ENCODE results near the gene FAM193B. TPM values are rescaled to one million over a fixed set of nuclear protein-coding genes. Genes with fewer than 3 reads are reported as not detected.

Gene FAM193B
- polyA plus RNA-seq, 1 experiment: 31.9 TPM

- TF ChIP-seq, protein P1, sequence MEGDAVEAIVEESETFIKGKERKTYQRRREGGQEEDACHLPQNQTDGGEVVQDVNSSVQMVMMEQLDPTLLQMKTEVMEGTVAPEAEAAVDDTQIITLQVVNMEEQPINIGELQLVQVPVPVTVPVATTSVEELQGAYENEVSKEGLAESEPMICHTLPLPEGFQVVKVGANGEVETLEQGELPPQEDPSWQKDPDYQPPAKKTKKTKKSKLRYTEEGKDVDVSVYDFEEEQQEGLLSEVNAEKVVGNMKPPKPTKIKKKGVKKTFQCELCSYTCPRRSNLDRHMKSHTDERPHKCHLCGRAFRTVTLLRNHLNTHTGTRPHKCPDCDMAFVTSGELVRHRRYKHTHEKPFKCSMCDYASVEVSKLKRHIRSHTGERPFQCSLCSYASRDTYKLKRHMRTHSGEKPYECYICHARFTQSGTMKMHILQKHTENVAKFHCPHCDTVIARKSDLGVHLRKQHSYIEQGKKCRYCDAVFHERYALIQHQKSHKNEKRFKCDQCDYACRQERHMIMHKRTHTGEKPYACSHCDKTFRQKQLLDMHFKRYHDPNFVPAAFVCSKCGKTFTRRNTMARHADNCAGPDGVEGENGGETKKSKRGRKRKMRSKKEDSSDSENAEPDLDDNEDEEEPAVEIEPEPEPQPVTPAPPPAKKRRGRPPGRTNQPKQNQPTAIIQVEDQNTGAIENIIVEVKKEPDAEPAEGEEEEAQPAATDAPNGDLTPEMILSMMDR (IDR thresholded peaks at IDR 0.05; ENCODE audit: insufficient read depth, low read depth, low read length): no peak
- no peak for DNase-seq (ENCODE audit: low read depth)
- H3K36me3 ChIP-seq (ENCODE audit: control insufficient read depth, insufficient read depth, low read length): peaks cover 43% of the 10 kb centered on the region
- ChIA-PET POLR2A (no interaction called here), CTCF (interaction anchor here (1.0 kb wide), 1 partner anchor 13 kb away, joined by 5 read pairs; no protein-coding TSS in a partner anchor)
- no peaks in the 10 kb centered on the region for H3K27me3 ChIP-seq (ENCODE audit: control insufficient read depth, insufficient read depth, low read length)
- H3K4me3 ChIP-seq (ENCODE audit: low read depth, low read length): no peak overlapping the region
Measured at GRCh38 chr5:177514541-177514940, 39.8 kb downstream of the FAM193B start.

GRCh38 chr5:177513500-177513899 lies 40.9 kb downstream of the FAM193B start:
- DNase-seq (ENCODE audit: low read depth): no peak
- ChIA-PET CTCF (no interaction called here), POLR2A (no interaction called here)
- no peak overlapping the region for H3K4me3 ChIP-seq (ENCODE audit: low read depth, low read length)
- peaks cover 41% of the 10 kb centered on the region for H3K36me3 ChIP-seq (ENCODE audit: control insufficient read depth, insufficient read depth, low read length)
- TF ChIP-seq, protein P1 (IDR thresholded peaks at IDR 0.05; ENCODE audit: insufficient read depth, low read depth, low read length): no peak
- no peaks in the 10 kb centered on the region for H3K27me3 ChIP-seq (ENCODE audit: control insufficient read depth, insufficient read depth, low read length)

DNA sequence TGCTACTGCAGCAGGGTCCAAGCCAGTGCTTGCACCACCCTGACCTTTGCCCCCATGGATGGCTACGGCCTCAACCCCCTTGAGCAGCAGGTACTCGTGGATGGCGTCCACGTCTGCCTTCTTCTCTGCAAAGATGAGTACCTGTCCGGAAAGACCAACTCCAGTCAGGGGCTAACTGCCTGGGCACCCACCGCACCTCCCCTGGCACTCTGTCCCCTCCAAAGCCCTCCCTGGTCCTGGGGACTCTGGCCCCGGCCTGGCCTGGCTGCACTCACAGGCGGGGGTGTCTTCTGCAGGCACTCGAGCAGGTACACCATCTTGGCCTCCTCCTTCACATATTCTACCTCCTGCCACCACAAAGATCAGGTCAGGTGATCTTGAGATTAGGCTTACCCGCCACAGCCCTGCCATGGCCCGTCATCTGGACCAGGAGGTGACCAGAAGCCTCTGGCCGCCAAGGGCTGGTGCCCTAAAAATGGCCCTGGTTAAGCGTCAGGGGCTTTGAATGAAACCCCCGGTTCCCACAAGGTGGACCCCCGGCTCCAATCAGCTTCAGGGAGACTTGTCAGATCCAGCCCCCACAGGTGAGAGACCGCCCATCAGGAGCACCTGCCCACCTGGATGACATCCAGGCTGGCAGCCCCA lies 41.5 kb downstream of the FAM193B start:
- no peak for DNase-seq (ENCODE audit: low read depth)
- POLR2A ChIA-PET: no interaction called here
- TF ChIP-seq, protein P1 (IDR thresholded peaks at IDR 0.05; ENCODE audit: insufficient read depth, low read depth, low read length): no peak
- no peaks in the 10 kb centered on the region for H3K27me3 ChIP-seq (ENCODE audit: control insufficient read depth, insufficient read depth, low read length)
- CTCF ChIA-PET: interaction anchor here (1.1 kb wide), 1 partner anchor 108 kb away, joined by 3 read pairs; no protein-coding TSS in a partner anchor
- peaks cover 41% of the 10 kb centered on the region for H3K36me3 ChIP-seq (ENCODE audit: control insufficient read depth, insufficient read depth, low read length)
- H3K4me3 ChIP-seq (ENCODE audit: low read depth, low read length): no peak overlapping the region

GRCh38 chr5:177511796-177512675 lies 42.3 kb downstream of the FAM193B start:
- Histone ChIP-seq H3K4me3 (ENCODE audit: low read depth, low read length) (no peak overlapping the region), H3K36me3 (ENCODE audit: control insufficient read depth, insufficient read depth, low read length) (peaks cover 41% of the 10 kb centered on the region), H3K27me3 (ENCODE audit: control insufficient read depth, insufficient read depth, low read length) (no peaks in the 10 kb centered on the region)
- CTCF ChIA-PET: interaction anchor here (1.1 to 3.6 kb wide), 2 partner anchors 11 to 108 kb away, joined by 3 to 26 read pairs; no protein-coding TSS in a partner anchor
- POLR2A ChIA-PET: no interaction called here
- TF ChIP-seq, protein P1 (IDR thresholded peaks at IDR 0.05; ENCODE audit: insufficient read depth, low read depth, low read length): no peak
- DNase-seq (ENCODE audit: low read depth): no peak

GRCh38 chr5:177511181-177511580 lies 43.2 kb downstream of the FAM193B start:
- no peak overlapping the region for H3K4me3 ChIP-seq (ENCODE audit: low read depth, low read length)
- TF ChIP-seq, protein P1 (IDR thresholded peaks at IDR 0.05; ENCODE audit: insufficient read depth, low read depth, low read length): no peak
- POLR2A ChIA-PET: no interaction called here
- H3K27me3 ChIP-seq (ENCODE audit: control insufficient read depth, insufficient read depth, low read length): no peaks in the 10 kb centered on the region
- CTCF ChIA-PET: interaction anchor here (0.8 to 3.6 kb wide), 2 partner anchors 10 to 20 kb away, joined by 3 to 26 read pairs; no protein-coding TSS in a partner anchor
- no peak for DNase-seq (ENCODE audit: low read depth)
- peaks cover 41% of the 10 kb centered on the region for H3K36me3 ChIP-seq (ENCODE audit: control insufficient read depth, insufficient read depth, low read length)
